GM12801 (cell line): ENCODE measurements around the gene FGF21.

Source experiments
- CTCF ChIP-seq: IDR thresholded peaks from one replicate; pipeline ENCODE4 v1.5.1; 2011; ENCODE audit warnings: control low read depth; ENCODE audit not compliant: insufficient read length; ENCODE audit errors: extremely low read depth

Gene FGF21

GRCh38 chr19:48796298-48797083 is 41.2 kb downstream of the FGF21 start:
- no peak for TF ChIP-seq CTCF

- no peak for TF ChIP-seq CTCF
These were observed 41.8 kb downstream of the FGF21 start for GRCh38 chr19:48797103-48797502.

- no peak for TF ChIP-seq CTCF
These were observed 43.6 kb downstream of the FGF21 start for GRCh38 chr19:48798937-48799336.

GRCh38 chr19:48799358-48800300 is 44.3 kb downstream of the FGF21 start:
- TF ChIP-seq CTCF = no peak

GRCh38 chr19:48802623-48803022 is 47.3 kb downstream of the FGF21 start:
- TF ChIP-seq CTCF = no peak

GRCh38 chr19:48804496-48804895 is 49.2 kb downstream of the FGF21 start:
- TF ChIP-seq CTCF = no peak

- no peak for TF ChIP-seq CTCF
These were observed 50.1 kb downstream of the FGF21 start for GRCh38 chr19:48805452-48805851.
